GM12891 (cell line): ENCODE measurements around the gene GRN.

Experiments
- DNase-seq: peaks from one replicate; pipeline ENCODE4 v3.0.0; 2011; ENCODE audit warnings: low spot score; ENCODE audit not compliant: insufficient read length
- FAIRE-seq: peaks from 2 replicates; lab custom pipeline; 2011; peaks lifted over from hg19 to GRCh38; lab: Jason Lieb, UNC
- PAX5 ChIP-seq: IDR thresholded peaks from 2 replicates; pipeline ENCODE4 v1.6.1; 2011; ENCODE audit warnings: low read length, moderate library complexity, mild to moderate bottlenecking; ENCODE audit not compliant: insufficient read depth, severe bottlenecking
- POLR2A ChIP-seq: IDR thresholded peaks from 2 replicates; pipeline ENCODE4 v1.6.1; 2011; ENCODE audit warnings: low read depth, low read length, control low read depth
- POLR2AphosphoS5 ChIP-seq: IDR thresholded peaks from 2 replicates; pipeline ENCODE4 v1.6.1; 2011; ENCODE audit warnings: low read depth, low read length, control low read depth
- POU2F2 ChIP-seq: IDR thresholded peaks from 2 replicates; pipeline ENCODE4 v1.6.1; 2011; ENCODE audit warnings: low read depth, mild to moderate bottlenecking, control low read depth, low read length, moderate library complexity
- SPI1 ChIP-seq: IDR thresholded peaks from 2 replicates; pipeline ENCODE4 v1.6.1; 2011; ENCODE audit warnings: low read depth, low read length, control low read depth
- TAF1 ChIP-seq: IDR thresholded peaks from 2 replicates; pipeline ENCODE4 v1.6.1; 2011; ENCODE audit warnings: low read depth, low read length, control low read depth

Gene GRN

GRCh38 chr17:44311562-44312181 lies 33.4 kb upstream of the GRN start:
- FAIRE-seq (no peak), DNase-seq (no peak)
- TF ChIP-seq POLR2AphosphoS5 (no peak), PAX5 (no peak), SPI1 (no peak), POU2F2 (no peak), TAF1 (no peak), POLR2A (no peak)

GRCh38 chr17:44312396-44313104 lies 32.6 kb upstream of the GRN start:
- TF ChIP-seq POU2F2 = no peak
- no peak for TF ChIP-seq PAX5
- TF ChIP-seq SPI1 = no peak
- TF ChIP-seq POLR2A = no peak
- TF ChIP-seq POLR2AphosphoS5 = no peak
- TF ChIP-seq TAF1 = no peak
- no peak for DNase-seq
- no peak for FAIRE-seq

DNA sequence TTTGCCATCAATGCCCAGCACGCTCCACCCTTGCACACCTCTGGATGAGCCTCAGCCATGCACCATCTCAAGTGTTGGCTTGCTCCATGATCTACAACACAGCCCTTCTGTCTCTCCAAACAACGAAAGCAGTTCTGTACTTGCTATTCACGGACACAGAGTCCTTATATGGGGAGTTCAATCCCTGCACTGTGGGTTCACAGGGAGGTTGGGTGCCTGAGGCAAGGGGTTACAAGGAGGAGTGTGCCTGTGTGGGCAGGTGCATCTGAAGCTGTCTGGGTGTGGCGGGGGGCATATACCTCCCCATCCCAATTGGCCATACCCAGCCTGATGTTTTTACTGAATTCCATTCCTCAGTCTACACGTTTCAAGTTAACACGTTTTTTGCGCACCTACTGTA lies 31.1 kb upstream of the GRN start:
- no peak for FAIRE-seq

GRCh38 chr17:44314524-44314868 lies 30.6 kb upstream of the GRN start:
- no peak for FAIRE-seq
- DNase-seq = no peak
- TF ChIP-seq SPI1 (no peak), TAF1 (no peak), POU2F2 (no peak), POLR2AphosphoS5 (no peak), POLR2A (no peak), PAX5 (no peak)

More for the DNA sequence above, 31.1 kb upstream of the GRN start:
- no peak for TF ChIP-seq POLR2A
- no peak for TF ChIP-seq POU2F2
- TF ChIP-seq SPI1 = no peak
- no peak for TF ChIP-seq POLR2AphosphoS5
- TF ChIP-seq PAX5 = no peak
- TF ChIP-seq TAF1 = no peak
- DNase-seq = no peak

GRCh38 chr17:44314869-44315661 lies 30.0 kb upstream of the GRN start:
- peak; percentile 83 for DNase-seq
- TF ChIP-seq POLR2A (no peak), PAX5 (no peak), POLR2AphosphoS5 (no peak), TAF1 (no peak), POU2F2 (no peak), SPI1 (no peak)
- FAIRE-seq = peak; percentile 90

DNA sequence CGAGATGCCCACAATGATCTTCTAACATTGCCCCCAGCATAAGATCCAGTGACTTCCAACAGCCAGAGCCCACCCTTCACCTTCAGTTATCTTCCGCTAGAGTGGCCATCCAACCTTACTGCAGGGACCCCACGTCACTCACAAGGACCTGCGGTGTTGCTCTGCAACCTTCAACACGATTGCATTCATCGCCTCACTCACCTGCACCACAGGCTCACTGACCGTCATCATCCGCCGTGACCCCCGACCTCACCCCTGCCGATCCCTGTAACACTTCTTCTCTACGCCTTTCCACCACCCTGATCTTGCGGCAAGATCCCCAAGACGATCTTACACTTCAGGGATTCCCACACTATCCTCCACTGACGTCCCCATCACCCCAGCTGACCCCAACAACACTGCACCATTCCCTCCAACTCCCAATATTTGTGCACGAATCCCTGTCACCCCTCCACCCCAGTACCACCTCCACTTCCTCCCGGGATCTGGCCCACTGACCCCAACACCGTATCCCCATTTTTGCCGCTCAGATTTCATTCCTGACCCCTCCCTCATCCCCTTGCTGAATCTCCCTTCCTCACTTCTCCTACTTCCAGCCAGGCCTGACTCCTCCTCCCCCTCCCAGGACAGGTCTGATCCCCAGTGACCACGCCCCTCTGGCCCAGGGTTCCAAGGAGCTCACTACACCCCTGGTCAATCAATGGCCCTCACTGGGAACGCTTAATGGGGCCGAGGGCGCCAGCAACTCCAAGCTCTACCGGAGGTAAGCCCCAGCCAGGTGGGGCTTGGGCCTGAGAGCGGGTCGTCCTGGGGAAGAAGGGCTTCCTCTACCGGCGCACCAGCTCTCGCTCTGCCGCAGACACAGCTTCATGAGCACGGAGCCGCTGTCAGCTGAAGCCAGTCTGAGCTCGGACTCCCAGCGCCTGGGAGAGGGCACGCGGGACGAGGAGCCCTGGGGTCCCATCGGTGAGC lies 29.1 kb upstream of the GRN start:
- TF ChIP-seq POLR2AphosphoS5 (no peak), SPI1 (no peak), TAF1 (no peak), POU2F2 (no peak), PAX5 (no peak), POLR2A (no peak)
- DNase-seq = no peak
- FAIRE-seq = peak; percentile 50

- no peak for FAIRE-seq
- TF ChIP-seq POLR2A = no peak
- no peak for TF ChIP-seq PAX5
- no peak for TF ChIP-seq POU2F2
- no peak for TF ChIP-seq TAF1
- no peak for TF ChIP-seq POLR2AphosphoS5
- TF ChIP-seq SPI1 = no peak
Measured at GRCh38 chr17:44317545-44317944, 27.6 kb upstream of the GRN start.

GRCh38 chr17:44318077-44318892 lies 26.8 kb upstream of the GRN start:
- no peak for DNase-seq
- TF ChIP-seq POLR2AphosphoS5 (0 out of 2 replicates have a peak, but pooled peaks have one; percentile 9), PAX5 (no peak)

More at GRCh38 chr17:44317545-44317944, 27.6 kb upstream of the GRN start:
- no peak for DNase-seq

More at GRCh38 chr17:44318077-44318892, 26.8 kb upstream of the GRN start:
- no peak for FAIRE-seq
